IPS-NIHi7 (cell line): ENCODE results near the gene AIF1.
"Not testable (repeated sequence)": the region's sequence is repeated elsewhere in the genome, so short reads cannot be mapped to it uniquely, and the experiment has no call there.

Source experiments
- DNase-seq: peaks from one replicate; pipeline ENCODE4 v3.0.0; 2012; ENCODE audit warnings: mixed read lengths; ENCODE audit errors: extremely low spot score

AIF1 gene

DNA sequence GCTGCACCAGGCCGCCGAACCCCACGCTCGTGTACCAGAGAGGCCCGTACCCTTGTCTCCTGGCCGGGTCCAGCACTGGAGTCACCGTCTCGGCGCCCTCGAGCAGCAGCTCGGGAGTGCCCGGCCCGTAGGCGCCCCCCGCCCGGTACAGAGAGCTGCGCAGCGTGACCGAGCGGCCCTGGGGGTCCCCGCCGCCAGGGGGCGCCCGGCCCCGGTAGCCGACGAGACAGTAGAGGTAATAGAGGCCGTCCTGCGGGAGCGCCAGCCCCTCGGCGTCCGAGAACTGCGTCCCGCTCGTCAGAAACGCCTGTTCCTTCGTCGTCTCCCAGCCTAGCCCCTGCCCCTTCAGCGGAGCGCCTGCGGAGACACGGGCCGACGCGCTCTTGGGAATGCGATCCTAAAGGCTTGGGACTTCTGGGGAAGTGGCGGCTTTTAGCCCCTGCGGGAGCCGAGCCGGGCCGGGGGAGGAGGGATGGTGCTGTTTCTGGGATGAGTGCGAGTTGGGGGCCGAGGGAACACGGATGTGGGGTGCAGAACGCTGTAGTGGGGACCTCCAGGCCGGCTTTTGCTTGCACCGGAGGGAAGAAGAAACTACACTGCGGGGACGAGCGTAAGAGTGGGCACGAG is 34.1 kb upstream of the AIF1 start:
- peak; percentile 91 for DNase-seq

DNA sequence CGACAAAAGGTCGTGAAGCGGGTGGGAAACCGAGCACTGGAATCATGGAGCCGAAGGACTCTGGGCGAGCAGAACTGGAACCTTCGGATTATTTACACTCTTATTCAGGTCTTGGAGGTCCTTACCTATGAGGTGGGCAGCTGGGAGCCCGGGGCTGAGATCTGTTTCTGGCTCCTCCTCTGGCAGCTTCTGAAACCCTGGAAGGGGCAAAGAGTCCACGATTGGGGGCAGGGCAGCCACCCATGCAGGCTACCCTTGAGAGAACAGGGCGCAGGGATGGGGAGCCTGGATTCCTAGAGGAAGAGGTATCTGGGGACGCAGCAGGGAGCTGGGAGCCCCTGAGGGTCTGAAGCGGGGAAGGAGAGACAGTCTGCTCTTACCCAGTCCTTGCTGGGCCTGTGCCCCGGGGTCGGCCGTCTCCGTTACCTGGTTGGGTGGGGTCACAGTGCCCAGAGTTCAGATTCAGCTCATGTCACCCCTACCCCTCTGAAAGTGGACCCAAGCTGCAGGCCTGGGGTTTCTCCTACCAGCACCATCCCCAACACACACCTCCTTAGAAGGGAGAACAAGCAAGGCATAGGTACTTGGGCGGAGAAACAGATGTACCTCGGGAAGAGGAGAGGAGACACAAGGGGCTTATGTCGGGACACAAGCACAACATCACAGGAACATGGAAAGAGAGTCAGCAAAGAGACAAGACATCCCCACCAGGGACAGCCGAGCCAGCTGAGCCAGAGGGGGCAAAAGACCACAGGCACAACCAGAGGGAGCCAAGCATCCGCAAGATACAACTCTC is 33.4 kb upstream of the AIF1 start:
- DNase-seq, result no peak

- DNase-seq, result no peak
Measured at GRCh38 chr6:31582230-31582643, 32.8 kb upstream of the AIF1 start, which contains the start of gene LTB. Gene LTB, minus strand, starts transcription at chr6:31582424. Its CDS starts 7 bp downstream, at chr6:31582417.

DNA sequence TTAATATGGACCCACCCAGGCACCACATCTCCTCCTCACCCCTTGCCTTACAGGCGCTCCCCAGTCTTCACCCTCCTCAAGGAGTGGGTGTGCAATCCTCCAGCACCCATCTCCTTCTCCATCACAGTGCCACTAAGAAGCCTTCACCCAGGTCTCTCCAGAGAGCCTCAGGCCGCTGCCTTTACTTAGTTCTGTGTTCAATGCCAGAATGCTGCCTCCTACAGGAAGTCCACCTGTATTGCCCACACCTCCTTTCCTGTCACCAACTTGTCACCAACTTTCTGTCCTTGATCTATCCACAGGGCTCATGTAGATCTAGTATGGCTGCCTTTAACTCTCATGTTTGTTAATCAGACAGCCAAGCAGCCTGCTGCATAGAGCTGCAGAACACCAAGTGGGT is 29.5 kb upstream of the AIF1 start:
- peak; percentile 70 for DNase-seq

GRCh38 chr6:31586008-31586407 is 29.0 kb upstream of the AIF1 start, which contains the start of gene LST1:
Gene LST1, plus strand, starts transcription at chr6:31586277. Its CDS starts 1,023 bp downstream, at chr6:31587300.
- no peak for DNase-seq

GRCh38 chr6:31586599-31587281 is 28.3 kb upstream of the AIF1 start:
- no peak for DNase-seq

DNA sequence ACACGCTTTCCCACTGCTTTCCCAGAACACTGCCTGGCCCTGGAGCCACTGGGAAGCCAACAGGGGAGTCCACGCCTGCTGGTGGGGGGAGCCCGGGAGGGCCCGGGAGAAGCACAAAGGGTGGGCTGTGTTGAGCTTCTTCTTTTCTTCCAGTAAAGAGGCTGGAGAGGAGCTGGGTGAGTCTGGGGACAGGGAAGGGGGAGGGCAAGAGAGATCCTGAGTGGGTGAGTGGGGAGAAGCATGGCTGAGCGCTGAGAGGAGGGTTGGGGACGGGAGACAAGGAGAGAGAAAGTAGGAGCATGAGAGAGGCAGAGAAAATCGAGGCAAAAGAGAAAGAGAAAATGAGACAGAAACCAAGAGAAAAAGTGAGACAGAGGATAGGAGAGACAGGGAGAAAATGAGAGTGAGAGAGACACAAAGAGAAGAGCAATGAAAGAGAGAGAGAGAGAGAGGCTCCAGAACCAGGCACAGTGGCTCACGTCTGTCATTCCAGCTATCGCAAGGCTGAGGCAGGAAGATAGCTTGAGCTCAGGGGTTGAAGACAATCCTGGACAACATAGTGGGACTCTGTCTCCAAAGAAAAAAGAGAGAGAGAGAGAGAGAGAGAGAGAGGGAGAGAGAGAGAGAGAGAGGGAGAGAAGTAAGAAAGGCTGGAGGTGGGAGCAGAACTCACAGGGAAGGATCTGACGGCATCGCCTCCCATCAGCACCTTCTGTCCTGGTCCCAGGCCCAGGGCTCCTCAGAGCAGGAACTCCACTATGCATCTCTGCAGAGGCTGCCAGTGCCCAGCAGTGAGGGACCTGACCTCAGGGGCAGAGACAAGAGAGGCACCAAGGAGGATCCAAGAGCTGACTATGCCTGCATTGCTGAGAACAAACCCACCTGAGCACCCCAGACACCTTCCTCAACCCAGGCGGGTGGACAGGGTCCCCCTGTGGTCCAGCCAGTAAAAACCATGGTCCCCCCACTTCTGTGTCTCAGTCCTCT is 26.9 kb upstream of the AIF1 start:
- no peak for DNase-seq

- no peak for DNase-seq
Measured at GRCh38 chr6:31588871-31589650, 26.0 kb upstream of the AIF1 start.

GRCh38 chr6:31590691-31591090 is 24.3 kb upstream of the AIF1 start:
- DNase-seq, result not testable (repeated sequence)

DNA sequence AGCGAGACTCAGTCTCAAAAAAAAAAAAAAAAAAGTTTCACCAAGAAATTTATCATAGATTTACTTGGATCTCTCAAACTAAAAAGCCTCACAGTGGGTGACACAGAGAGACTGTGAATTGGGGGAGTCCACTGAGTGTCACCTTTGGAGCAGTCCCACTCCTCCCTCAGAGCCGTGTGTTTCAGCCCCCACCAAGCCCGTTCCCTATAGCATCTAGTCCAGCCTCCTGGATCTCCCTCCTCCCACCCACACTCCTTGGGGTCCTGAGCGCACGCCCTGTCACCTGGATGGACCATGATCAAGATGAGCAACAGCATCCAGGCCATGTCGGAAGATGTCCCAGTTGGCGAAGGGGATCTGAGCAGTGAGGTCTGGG is 22.6 kb upstream of the AIF1 start:
- DNase-seq, result no peak

DNA sequence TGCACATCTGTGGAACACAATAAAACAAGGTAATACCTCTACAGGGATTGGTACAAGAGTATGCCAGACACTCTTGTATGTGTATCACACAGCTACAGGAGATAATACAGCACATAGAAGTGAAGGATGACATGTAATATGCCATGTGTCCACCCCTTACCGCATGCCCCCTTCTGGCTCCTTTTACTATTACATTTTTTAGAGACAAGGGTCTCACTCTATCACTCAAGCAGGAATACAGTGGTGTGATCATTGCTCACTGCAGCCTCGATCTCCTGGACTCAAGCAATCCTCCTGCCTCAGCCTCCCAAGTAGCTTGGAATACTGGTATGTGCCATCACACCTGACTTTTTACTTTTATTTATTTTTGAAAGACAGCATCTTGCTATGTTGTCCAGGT is 18.0 kb upstream of the AIF1 start:
- no peak for DNase-seq

DNA sequence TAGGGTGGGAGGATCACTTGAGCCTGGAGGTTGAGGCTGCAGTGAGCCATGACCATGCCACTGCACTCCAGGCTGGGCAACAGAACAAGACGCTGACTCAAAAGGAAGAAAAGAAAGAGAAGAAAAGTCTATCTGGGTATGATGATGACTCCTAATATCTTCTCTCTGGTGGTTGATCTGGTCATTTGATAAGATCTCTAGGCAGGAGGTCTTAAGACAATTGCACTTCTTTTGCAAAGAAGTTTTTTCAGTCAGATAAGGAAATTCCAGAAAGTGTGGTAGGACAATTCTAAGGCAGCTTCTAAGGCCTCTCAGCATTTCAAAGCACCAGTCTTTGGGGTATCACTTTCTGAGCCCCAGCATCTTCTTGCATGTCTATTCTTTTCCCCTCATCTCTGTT is 7.7 kb upstream of the AIF1 start:
- no peak for DNase-seq

DNA sequence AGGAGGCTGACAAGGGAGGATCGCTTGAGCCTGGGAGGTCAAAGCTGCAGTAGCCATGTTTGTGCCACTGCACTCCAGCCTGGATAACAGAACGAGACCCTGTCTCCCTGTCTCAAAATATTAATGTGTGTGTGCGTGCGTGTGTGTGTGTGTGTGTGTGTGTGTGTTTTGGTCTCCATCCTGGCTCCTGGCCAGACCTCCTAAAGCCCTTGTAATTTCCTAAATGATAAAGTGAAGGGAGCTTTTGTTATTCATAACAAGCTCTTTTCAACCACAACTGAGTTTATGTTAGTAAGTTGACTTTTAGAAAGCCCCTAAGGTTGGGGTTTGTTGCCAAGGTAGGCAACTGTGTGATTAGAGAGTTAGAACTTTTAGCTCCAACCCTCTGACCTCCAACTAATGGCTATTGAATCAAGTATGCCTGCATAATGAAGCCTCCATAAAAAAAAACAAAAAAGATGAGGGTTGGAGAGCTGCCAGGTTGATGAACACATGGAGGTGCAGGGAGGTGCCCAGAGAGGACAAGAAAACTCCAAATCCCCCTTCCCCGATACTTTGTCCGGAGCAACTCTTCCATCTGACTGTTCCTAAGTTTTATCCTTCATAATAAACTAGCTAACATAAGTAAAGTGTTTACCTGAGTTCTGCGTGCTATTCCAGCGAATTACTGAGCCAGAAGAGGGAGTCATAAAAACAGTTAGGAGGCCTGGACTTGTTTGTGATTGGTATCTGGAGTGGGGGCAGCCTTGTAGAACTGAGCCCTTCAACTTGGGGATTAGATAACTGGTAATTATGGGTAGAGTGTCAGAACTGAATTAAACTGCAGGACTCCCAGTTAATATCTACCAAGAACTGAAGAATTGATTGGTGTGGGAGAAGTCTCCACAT is 5.3 kb upstream of the AIF1 start:
- DNase-seq, result no peak

- DNase-seq, result no peak
Measured at GRCh38 chr6:31610968-31611367, 4.1 kb upstream of the AIF1 start.

DNA sequence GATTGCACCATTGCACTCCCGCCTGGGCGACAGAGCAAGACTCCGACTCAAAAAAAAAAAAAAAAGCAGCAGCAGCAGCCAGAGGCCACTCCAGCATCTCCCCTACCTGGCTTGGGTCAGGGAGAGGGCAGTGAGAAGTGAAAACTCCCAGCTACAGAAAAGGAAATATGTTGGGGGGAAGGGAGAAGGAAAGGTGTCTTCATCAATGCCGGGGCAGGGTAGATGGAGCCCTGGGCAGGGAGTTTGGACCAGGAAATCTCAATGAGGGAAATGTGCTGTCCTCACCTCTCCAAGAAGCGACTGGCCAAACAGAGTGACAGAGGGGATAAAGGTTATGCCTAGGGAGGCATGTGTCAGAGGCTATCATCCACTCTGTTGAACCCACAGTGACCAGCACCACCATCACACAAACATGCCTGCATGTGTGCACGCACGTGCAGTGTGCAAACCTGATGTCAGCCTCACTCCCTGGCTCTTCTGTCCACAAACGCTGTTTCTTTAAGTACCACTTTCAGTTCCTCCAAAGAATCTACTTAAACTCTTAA is 887 bp upstream of the AIF1 start:
- no peak for DNase-seq

DNA sequence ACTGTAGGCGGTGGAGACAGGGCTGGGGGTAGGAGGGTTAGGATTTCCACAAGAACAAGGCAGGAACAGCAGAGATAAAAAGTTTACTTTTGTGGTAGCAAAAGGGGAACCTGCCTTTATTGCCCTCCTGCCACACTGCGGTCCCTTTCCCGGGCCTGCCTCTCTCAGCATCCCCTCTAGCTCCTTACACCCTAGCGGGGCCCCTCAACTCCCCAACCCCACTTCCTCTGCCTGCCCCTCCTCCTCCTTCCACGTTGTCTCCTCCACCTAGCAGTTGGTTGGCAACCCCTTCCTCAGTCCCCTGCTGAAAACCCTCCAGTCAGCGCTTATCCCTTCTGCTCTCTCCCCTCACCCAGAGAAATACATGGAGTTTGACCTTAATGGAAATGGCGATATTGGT is 714 bp downstream of the AIF1 start:
- DNase-seq, result no peak

GRCh38 chr6:31617010-31617409 is 2.0 kb downstream of the AIF1 start:
- DNase-seq, result no peak

DNA sequence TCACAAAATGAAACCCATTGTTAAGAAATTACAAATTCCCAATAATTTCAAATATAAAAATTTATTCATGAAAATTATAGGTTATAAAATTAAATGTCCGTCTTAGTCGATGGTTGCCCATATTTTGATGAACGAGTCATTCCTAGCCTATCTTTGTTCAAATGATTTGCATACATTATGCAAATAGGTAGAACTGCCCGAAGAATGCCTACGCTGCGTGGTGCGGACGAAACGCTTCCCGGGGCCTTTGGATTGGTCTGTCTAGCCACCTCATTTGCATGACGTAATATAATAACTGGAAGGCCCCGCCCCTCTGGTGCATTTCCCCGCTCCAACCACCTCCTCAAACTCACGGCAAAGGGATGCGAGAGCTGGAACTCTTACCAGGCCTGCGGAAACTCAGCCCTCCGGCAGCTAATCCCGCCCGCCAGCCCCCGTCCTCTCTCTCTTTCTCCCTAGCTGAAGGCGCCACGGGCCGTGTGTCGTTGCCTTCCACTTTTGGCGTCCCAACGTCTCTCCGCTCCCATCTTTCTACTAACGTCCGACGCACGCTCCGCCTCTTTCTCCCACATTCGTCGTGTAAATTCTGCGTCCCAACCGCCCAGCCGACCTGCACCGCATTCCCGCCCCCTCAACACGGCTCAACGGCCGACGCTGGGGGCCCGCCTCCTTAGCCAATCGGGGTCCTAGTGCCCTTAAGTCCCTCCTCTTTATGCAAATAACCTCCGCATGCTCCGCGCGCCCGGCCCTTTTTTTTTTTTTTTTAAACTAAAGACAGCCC is 5.0 kb downstream of the AIF1 start:
- peak; percentile 91 for DNase-seq
